ENCODE measurements around the gene MRPL49. TPM values are rescaled to one million over a fixed set of nuclear protein-coding genes. Genes with fewer than 3 reads are reported as not detected.

MRPL49 gene
- total RNA-seq, 1 donor from 2014 or later = 45.1 TPM

- Histone ChIP-seq H3K4me1 (ENCODE audit: insufficient read depth, low read length) (peaks cover 8% of the 10 kb centered on the region), H3K79me2 (ENCODE audit: insufficient read depth, low read length) (peaks cover 32% of the 10 kb centered on the region), H4K20me1 (ENCODE audit: insufficient read depth, low read length) (peaks cover 25% of the 10 kb centered on the region), H3K4me2 (ENCODE audit: low read length) (peak overlapping the region; percentile 79), H2AFZ (ENCODE audit: low read depth, low read length) (no peak overlapping the region), H3K36me3 (ENCODE audit: insufficient read depth, low read length) (no peaks in the 10 kb centered on the region), H3K9ac (ENCODE audit: low read length) (peak overlapping the region; percentile 89), H3K27me3 (ENCODE audit: insufficient read depth, low read length) (no peaks in the 10 kb centered on the region), H3K4me3 (ENCODE audit: insufficient read depth, low read depth, low read length) (peak overlapping the region; percentile 61), H3K9me3 (ENCODE audit: insufficient read depth, low read depth, low read length) (no peaks in the 10 kb centered on the region), H3K27ac (ENCODE audit: low read depth, low read length) (no peak overlapping the region)
- no peaks in the 10 kb centered on the region for H3K9me3 Mint-ChIP-seq (ENCODE audit: unreplicated experiment)
- H3K4me3 Mint-ChIP-seq (ENCODE audit: unreplicated experiment) = peak overlapping the region; percentile 93
- no peaks in the 10 kb centered on the region for H3K27me3 Mint-ChIP-seq (ENCODE audit: low read depth, unreplicated experiment)
- no peak overlapping the region for H3K27ac Mint-ChIP-seq (ENCODE audit: unreplicated experiment)
- FAIRE-seq (no peak), DNase-seq (ENCODE audit: low read depth) (no peak)
- TF ChIP-seq EZH2 (IDR thresholded peaks at IDR 0.05; ENCODE audit: insufficient read depth, low read length) (no peak), CTCF (IDR thresholded peaks at IDR 0.05; ENCODE audit: insufficient read depth, low read depth, low read length) (no peak)
- H3K4me1 Mint-ChIP-seq (ENCODE audit: low read depth, unreplicated experiment) = peaks cover 7% of the 10 kb centered on the region
- peaks cover 2% of the 10 kb centered on the region for H3K36me3 Mint-ChIP-seq (ENCODE audit: low read depth, unreplicated experiment)
Measured at GRCh38 chr11:65096926-65097325, 25.2 kb upstream of the MRPL49 start.

DNA sequence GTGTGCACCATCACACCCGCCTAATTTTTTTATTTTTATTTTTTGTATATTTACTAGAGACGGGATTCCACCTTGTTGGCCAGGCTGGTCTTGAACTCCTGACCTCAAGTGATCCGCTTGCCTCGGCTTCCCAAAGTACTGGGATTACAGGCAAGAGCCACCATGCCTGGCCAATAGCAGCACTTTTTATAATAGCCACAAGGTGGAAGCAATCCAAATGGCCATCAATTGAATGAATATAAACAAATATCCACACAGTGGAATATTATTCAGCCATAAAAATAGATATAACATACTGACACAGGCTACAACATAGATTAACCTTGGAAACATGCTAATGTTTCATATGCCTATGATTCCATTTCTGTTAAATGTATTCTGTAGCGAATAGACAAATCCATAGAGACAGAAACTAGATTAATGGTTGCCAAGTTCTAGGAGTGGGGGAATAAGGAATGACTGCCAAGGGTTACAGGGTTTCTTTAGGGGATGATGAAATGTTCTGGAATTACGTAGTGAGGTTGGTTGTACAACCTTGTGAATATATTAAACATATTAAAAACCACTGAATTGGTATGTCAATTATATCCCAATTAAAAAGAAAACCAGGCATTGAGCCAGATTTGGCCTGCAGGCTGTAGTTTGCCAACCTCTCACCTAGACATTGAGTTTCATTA, 21.3 kb upstream of the MRPL49 start:
- H3K4me3 ChIP-seq (ENCODE audit: insufficient read depth, low read depth, low read length) = no peak overlapping the region
- Mint-ChIP-seq H3K4me3 (ENCODE audit: unreplicated experiment) (no peak overlapping the region), H3K36me3 (ENCODE audit: low read depth, unreplicated experiment) (no peaks in the 10 kb centered on the region), H3K9me3 (ENCODE audit: unreplicated experiment) (no peaks in the 10 kb centered on the region), H3K27ac (ENCODE audit: unreplicated experiment) (no peak overlapping the region), H3K27me3 (ENCODE audit: low read depth, unreplicated experiment) (no peaks in the 10 kb centered on the region), H3K4me1 (ENCODE audit: low read depth, unreplicated experiment) (peaks cover 13% of the 10 kb centered on the region)
- peaks cover 48% of the 10 kb centered on the region for H3K79me2 ChIP-seq (ENCODE audit: insufficient read depth, low read length)
- H4K20me1 ChIP-seq (ENCODE audit: insufficient read depth, low read length) = peaks cover 55% of the 10 kb centered on the region
- no peaks in the 10 kb centered on the region for H3K36me3 ChIP-seq (ENCODE audit: insufficient read depth, low read length)
- TF ChIP-seq EZH2 (IDR thresholded peaks at IDR 0.05; ENCODE audit: insufficient read depth, low read length) = no peak
- no peak for TF ChIP-seq CTCF (IDR thresholded peaks at IDR 0.05; ENCODE audit: insufficient read depth, low read depth, low read length)
- DNase-seq (ENCODE audit: low read depth) = no peak
- H3K27ac ChIP-seq (ENCODE audit: low read depth, low read length) = no peak overlapping the region
- no peak overlapping the region for H3K4me2 ChIP-seq (ENCODE audit: low read length)
- no peaks in the 10 kb centered on the region for H3K27me3 ChIP-seq (ENCODE audit: insufficient read depth, low read length)
- peaks cover 16% of the 10 kb centered on the region for H3K4me1 ChIP-seq (ENCODE audit: insufficient read depth, low read length)
- no peak overlapping the region for H3K9ac ChIP-seq (ENCODE audit: low read length)
- H2AFZ ChIP-seq (ENCODE audit: low read depth, low read length) = no peak overlapping the region
- FAIRE-seq = no peak
- no peaks in the 10 kb centered on the region for H3K9me3 ChIP-seq (ENCODE audit: insufficient read depth, low read depth, low read length)

Measured in astrocyte (in vitro differentiated cells and primary cell).